A549 treated with Hydrocortisone at 1 μM for 4 hours (cell line): ENCODE results near the gene FAM120C. TPM values are rescaled to one million over a fixed set of nuclear protein-coding genes. Genes with fewer than 3 reads are reported as not detected.

Experiments
- total RNA-seq: library from RNA; stranded (reverse); fragments of 200-300 nt; extraction: Qiagen RNA extraction; gene quantifications from 5 replicates; pipeline ENCODE4 v1.2.3, GENCODE V29; 2022

Gene FAM120C, protein sequence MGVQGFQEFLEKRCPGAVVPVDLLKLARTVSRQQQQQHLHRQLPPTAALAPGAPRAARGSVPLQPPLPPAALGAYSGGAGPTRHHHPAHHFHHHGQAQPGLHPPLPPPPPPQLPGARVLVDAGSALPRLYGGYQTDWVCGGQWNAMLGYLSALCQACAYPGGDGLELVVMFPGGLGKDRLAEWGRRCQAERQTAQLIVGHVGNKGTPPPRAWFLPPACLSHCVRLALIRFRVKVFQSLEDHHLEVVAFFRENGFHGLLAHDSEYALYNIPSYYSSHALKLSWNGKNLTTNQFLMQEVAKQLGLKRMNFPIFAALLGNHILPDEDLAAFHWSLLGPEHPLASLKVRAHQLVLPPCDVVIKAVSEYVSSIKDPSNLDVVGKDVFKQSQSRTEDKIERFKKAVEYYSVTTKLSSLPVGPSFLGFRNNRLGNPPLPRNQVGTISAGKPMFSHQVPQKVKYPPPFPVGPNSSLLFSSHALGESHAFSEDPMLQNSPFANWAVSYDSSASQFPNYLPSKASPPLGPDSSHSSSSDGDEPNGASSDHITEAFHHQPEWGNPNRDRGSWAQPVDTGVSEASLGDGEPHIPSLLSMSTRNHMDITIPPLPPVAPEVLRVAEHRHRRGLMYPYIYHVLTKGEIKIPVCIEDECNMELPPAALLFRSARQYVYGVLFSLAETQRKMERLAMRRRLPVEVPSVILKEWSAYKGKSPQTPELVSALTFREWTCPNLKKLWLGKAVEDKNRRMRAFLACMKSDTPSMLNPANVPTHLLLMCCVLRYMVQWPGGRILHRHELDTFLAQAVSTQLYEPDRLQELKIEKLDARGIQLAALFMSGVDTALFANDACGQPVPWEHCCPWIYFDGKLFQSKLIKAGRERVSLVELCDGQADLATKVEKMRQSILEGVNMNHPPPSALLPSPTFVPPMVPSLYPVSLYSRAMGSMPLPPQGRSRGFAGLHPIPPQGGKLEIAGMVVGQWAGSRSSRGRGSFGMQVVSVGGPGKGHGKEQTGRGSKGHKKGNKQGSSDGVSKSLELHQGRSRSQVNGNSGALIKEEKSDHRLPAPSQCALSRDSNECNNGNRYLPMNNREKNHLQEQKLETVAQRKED
- 4.0 to 6.3 TPM (median 5.3 TPM) in 5 replicates for total RNA-seq

GRCh38 chrX:54182864-54183613 is at the start of gene FAM120C:
Gene FAM120C, minus strand, starts transcription at chrX:54183254. Its CDS starts 56 bp downstream, at chrX:54183198.

DNA sequence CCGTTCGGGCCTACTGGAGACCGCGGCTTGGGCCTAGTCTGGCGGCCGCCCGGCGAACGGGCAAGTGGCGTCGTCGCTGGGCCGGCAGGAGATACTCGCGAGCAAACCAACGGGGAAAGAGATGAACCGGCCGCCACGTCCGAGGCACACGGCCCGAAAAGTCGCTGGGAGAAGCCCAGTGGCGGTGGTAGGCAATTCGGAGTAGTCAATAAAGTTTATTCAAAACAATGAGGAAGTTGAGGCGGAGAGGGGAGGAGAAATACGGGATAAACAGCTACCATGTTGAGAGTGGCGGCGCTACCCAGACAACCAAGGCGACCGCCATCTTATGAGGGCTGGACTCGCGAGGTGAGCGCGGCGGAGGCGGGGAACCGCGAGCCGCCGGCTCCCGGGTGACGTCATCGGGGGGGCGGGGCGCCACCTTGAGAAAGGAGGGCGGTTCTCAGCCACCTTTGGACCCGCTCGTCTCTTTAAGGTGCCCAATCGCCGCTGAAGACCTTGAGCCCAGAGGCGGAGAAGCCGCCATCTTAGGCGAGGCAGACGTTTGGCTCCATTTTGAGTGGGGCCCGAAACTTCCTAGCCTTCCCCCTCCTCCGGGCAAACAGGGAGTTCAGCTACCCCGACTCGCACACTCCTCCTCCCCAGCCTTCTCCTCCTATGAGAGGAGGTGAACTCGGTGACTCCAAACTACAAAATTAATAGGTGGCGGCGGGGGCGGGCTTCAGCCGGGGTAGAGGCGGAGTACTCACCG is 138.8 kb downstream of the FAM120C start, which contains the start of gene PHF8:
Gene PHF8, minus strand, starts transcription at position 348 of the 751 bp plus-strand sequence. CDS start 1,745 bp downstream, outside the sequence.

Other genes with a start within 250 kb of the FAM120C start
- 12.4 to 14.8 TPM (median 13.3 TPM) in 5 replicates for gene PHF8, start 138.8 kb downstream of the FAM120C start, total RNA-seq
- 0.01 to 0.08 TPM (median 0.05 TPM) in 5 replicates for gene WNK3, start 174.8 kb upstream of the FAM120C start, total RNA-seq